ENCODE data around the gene NTMT1. TPM values are rescaled to one million over a fixed set of nuclear protein-coding genes. Genes with fewer than 3 reads are reported as not detected.

Gene NTMT1
- total and polyA plus RNA-seq, 10 of the 15 experiments (the other 5 are each of a cell fraction or from before 2014, with no cell fraction given): 12.8 to 85.4 (median 39.3) TPM

DNA sequence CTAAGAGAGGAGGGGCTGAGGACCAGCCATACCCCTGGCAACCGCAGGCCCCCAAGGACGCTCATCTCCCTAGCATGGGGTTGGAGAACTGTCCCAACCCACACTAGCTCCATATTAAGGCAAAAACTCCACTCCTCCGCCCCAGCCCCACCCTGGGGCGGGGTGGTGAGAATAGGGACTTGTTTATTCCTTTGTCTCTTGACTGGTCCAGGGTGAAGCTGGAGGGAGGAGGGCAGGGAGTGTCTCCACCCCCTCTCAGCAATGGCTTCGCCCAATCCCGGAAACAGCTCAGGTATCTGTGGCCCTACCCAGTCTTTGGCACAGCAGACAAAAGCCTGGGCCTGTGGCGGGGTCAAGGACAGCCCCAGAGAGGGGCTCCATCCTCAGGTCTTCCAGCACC lies 56.4 kb downstream of the NTMT1 start:
- Histone ChIP-seq H4K20me1 (ENCODE audit: control insufficient read depth, insufficient read depth) (no peaks in the 10 kb centered on the region), H3K4me3 (no peak overlapping the region), H3K4me2 (ENCODE audit: control insufficient read depth, insufficient read depth) (no peak overlapping the region), H3K4me1 (ENCODE audit: control insufficient read depth, insufficient read depth, low read length) (no peaks in the 10 kb centered on the region), H3K9ac (ENCODE audit: control insufficient read depth, insufficient read depth, low read length) (no peak overlapping the region), H3K9me3 (replicated peaks; ENCODE audit: control insufficient read depth, insufficient read depth, low read length) (no peaks in the 10 kb centered on the region), H3K27ac (ENCODE audit: control insufficient read depth, insufficient read depth) (no peak overlapping the region), H3K36me3 (ENCODE audit: control insufficient read depth in 2 of 2, insufficient read depth in 2 of 2, low read length in 1 of 2) (no peaks in the 10 kb centered on the region), H2AFZ (ENCODE audit: control insufficient read depth, low read depth, low read length) (no peak overlapping the region), H3K27me3 (replicated peaks in 1 of 2; ENCODE audit: control insufficient read depth in 2 of 2, insufficient read depth in 2 of 2, low read length in 1 of 2) (no peaks in the 10 kb centered on the region; a peak in 1 of 4 replicates), H3K79me2 (ENCODE audit: control insufficient read depth, insufficient read depth, low read length) (no peaks in the 10 kb centered on the region)
- intact Hi-C loops (cut with micrococcal nuclease; ENCODE audit: unreplicated experiment): no loop called here
- POLR2A ChIA-PET: no interaction called here
- no peak for DNase-seq (ENCODE audit: low read depth, low spot score)
- SMC1A ChIA-PET (ENCODE audit: uncharacterized antibody, unreplicated experiment): no interaction called here
- WGBS (ENCODE audit: insufficient coverage, insufficient replicate concordance, low lambda C conversion rate, missing lambda C conversion rate): 41% methylated on average over 7 of the region's 7 CpGs
- ATAC-seq: no peak
- in situ Hi-C loops (cut with MboI): no loop called here
- CTCF ChIA-PET: no interaction called here
- no peak for FAIRE-seq
- RAD21 ChIA-PET (ENCODE audit: unreplicated experiment): no interaction called here
- no TSS peak for BruUV-seq (replicated peaks)
- no peak for TF ChIP-seq WRNIP1 (IDR thresholded peaks at IDR 0.05; ENCODE audit: borderline replicate concordance, low read depth, low read length)
- TF ChIP-seq, protein P1, sequence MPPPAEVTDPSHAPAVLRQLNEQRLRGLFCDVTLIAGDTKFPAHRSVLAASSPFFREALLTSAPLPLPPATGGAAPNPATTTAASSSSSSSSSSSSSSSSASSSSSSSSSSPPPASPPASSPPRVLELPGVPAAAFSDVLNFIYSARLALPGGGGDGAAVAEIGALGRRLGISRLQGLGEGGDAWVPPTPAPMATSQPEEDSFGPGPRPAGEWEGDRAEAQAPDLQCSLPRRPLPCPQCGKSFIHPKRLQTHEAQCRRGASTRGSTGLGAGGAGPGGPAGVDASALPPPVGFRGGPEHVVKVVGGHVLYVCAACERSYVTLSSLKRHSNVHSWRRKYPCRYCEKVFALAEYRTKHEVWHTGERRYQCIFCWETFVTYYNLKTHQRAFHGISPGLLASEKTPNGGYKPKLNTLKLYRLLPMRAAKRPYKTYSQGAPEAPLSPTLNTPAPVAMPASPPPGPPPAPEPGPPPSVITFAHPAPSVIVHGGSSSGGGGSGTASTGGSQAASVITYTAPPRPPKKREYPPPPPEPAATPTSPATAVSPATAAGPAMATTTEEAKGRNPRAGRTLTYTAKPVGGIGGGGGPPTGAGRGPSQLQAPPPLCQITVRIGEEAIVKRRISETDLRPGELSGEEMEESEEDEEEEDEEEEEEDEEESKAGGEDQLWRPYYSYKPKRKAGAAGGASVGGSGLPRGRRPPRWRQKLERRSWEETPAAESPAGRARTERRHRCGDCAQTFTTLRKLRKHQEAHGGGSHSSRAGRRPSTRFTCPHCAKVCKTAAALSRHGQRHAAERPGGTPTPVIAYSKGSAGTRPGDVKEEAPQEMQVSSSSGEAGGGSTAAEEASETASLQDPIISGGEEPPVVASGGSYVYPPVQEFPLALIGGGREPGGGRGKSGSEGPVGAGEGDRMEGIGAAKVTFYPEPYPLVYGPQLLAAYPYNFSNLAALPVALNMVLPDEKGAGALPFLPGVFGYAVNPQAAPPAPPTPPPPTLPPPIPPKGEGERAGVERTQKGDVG (CRISPR knock-in tag; IDR thresholded peaks at IDR 0.05): no peak
- TF ChIP-seq, protein P2, sequence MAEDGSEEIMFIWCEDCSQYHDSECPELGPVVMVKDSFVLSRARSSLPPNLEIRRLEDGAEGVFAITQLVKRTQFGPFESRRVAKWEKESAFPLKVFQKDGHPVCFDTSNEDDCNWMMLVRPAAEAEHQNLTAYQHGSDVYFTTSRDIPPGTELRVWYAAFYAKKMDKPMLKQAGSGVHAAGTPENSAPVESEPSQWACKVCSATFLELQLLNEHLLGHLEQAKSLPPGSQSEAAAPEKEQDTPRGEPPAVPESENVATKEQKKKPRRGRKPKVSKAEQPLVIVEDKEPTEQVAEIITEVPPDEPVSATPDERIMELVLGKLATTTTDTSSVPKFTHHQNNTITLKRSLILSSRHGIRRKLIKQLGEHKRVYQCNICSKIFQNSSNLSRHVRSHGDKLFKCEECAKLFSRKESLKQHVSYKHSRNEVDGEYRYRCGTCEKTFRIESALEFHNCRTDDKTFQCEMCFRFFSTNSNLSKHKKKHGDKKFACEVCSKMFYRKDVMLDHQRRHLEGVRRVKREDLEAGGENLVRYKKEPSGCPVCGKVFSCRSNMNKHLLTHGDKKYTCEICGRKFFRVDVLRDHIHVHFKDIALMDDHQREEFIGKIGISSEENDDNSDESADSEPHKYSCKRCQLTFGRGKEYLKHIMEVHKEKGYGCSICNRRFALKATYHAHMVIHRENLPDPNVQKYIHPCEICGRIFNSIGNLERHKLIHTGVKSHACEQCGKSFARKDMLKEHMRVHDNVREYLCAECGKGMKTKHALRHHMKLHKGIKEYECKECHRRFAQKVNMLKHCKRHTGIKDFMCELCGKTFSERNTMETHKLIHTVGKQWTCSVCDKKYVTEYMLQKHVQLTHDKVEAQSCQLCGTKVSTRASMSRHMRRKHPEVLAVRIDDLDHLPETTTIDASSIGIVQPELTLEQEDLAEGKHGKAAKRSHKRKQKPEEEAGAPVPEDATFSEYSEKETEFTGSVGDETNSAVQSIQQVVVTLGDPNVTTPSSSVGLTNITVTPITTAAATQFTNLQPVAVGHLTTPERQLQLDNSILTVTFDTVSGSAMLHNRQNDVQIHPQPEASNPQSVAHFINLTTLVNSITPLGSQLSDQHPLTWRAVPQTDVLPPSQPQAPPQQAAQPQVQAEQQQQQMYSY (CRISPR knock-in tag; IDR thresholded peaks at IDR 0.05): no peak
- TF ChIP-seq MTA2 (IDR thresholded peaks at IDR 0.05; ENCODE audit: low read depth): no peak
- TF ChIP-seq NRF1 (conservative IDR thresholded peaks at IDR 0.05; ENCODE audit: low read depth, low read length): no peak
- TF ChIP-seq TARDBP (IDR thresholded peaks at IDR 0.05; ENCODE audit: borderline replicate concordance): no peak
- no peak for TF ChIP-seq KAT2A (conservative IDR thresholded peaks at IDR 0.05; ENCODE audit: control insufficient read depth, low read depth, low read length)
- TF ChIP-seq NFXL1 (IDR thresholded peaks at IDR 0.05; ENCODE audit: borderline replicate concordance): no peak
- TF ChIP-seq, protein P3, sequence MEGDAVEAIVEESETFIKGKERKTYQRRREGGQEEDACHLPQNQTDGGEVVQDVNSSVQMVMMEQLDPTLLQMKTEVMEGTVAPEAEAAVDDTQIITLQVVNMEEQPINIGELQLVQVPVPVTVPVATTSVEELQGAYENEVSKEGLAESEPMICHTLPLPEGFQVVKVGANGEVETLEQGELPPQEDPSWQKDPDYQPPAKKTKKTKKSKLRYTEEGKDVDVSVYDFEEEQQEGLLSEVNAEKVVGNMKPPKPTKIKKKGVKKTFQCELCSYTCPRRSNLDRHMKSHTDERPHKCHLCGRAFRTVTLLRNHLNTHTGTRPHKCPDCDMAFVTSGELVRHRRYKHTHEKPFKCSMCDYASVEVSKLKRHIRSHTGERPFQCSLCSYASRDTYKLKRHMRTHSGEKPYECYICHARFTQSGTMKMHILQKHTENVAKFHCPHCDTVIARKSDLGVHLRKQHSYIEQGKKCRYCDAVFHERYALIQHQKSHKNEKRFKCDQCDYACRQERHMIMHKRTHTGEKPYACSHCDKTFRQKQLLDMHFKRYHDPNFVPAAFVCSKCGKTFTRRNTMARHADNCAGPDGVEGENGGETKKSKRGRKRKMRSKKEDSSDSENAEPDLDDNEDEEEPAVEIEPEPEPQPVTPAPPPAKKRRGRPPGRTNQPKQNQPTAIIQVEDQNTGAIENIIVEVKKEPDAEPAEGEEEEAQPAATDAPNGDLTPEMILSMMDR (IDR thresholded peaks at IDR 0.05 in 2 of 3, conservative IDR thresholded peaks at IDR 0.05 in 1 of 3; ENCODE audit: control insufficient read depth in 2 of 3, extremely low read depth in 1 of 3, insufficient read depth in 1 of 3, low read depth in 3 of 3, low read length in 3 of 3): no peak
- TF ChIP-seq BCL11A (IDR thresholded peaks at IDR 0.05; ENCODE audit: low read depth, low read length): no peak
- no peak for TF ChIP-seq SMC3 (IDR thresholded peaks at IDR 0.05; ENCODE audit: borderline replicate concordance, low read length)
- TF ChIP-seq, protein P4, sequence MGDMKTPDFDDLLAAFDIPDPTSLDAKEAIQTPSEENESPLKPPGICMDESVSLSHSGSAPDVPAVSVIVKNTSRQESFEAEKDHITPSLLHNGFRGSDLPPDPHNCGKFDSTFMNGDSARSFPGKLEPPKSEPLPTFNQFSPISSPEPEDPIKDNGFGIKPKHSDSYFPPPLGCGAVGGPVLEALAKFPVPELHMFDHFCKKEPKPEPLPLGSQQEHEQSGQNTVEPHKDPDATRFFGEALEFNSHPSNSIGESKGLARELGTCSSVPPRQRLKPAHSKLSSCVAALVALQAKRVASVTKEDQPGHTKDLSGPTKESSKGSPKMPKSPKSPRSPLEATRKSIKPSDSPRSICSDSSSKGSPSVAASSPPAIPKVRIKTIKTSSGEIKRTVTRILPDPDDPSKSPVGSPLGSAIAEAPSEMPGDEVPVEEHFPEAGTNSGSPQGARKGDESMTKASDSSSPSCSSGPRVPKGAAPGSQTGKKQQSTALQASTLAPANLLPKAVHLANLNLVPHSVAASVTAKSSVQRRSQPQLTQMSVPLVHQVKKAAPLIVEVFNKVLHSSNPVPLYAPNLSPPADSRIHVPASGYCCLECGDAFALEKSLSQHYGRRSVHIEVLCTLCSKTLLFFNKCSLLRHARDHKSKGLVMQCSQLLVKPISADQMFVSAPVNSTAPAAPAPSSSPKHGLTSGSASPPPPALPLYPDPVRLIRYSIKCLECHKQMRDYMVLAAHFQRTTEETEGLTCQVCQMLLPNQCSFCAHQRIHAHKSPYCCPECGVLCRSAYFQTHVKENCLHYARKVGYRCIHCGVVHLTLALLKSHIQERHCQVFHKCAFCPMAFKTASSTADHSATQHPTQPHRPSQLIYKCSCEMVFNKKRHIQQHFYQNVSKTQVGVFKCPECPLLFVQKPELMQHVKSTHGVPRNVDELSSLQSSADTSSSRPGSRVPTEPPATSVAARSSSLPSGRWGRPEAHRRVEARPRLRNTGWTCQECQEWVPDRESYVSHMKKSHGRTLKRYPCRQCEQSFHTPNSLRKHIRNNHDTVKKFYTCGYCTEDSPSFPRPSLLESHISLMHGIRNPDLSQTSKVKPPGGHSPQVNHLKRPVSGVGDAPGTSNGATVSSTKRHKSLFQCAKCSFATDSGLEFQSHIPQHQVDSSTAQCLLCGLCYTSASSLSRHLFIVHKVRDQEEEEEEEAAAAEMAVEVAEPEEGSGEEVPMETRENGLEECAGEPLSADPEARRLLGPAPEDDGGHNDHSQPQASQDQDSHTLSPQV (IDR thresholded peaks at IDR 0.05): no peak

Data from GM12878 (cell line).